KBM-7 (cell line): ENCODE data around the gene DLGAP4.

Experiments used
- DNase-seq: peaks from one replicate; pipeline ENCODE4 v3.0.0-alpha.2; 2015
- in situ Hi-C: fragments of 300-500 bp; cut with MboI; formaldehyde crosslinking; loops from 2 replicates; pipeline ENCODE4 v1.14.3; 2020; ENCODE audit warnings: low sequenced_read_pairs, low pct_unique_long_range_greater_than_20kb, mixed read lengths

The DLGAP4 gene

GRCh38 chr20:36425166-36425565 lies 119.0 kb downstream of the DLGAP4 start:
- DNase-seq, result no peak
- in situ Hi-C loops, result loop anchor here (25.0 kb wide), 1 partner anchor 213 kb away; no protein-coding TSS in a partner anchor

- DNase-seq, result no peak
- in situ Hi-C loops, result loop anchor here (25.0 kb wide), 1 partner anchor 219 kb away; no protein-coding TSS in a partner anchor
Observed at GRCh38 chr20:36431604-36432003, 125.5 kb downstream of the DLGAP4 start.

DNA sequence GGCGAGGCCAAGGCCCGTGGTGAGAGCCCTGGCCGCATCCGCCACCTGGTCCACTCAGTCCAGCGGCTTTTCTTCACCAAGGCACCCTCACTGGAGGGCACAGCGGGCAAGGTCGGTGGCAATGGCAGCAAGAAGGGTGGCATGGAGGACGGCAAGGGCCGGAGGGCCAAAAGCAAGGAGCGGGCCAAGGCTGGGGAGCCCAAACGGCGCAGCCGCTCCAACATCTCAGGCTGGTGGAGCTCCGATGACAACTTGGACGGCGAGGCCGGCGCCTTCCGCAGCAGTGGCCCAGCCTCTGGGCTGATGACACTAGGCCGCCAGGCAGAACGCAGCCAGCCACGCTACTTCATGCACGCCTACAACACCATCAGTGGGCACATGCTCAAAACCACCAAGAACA lies 126.0 kb downstream of the DLGAP4 start:
- in situ Hi-C loops, result loop anchor here (25.0 kb wide), 1 partner anchor 220 kb away; no protein-coding TSS in a partner anchor
- no peak for DNase-seq

- in situ Hi-C loops, result loop anchor here (25.0 kb wide), 1 partner anchor 222 kb away; no protein-coding TSS in a partner anchor
- no peak for DNase-seq
Observed at GRCh38 chr20:36434383-36434782, 128.2 kb downstream of the DLGAP4 start.

DNA sequence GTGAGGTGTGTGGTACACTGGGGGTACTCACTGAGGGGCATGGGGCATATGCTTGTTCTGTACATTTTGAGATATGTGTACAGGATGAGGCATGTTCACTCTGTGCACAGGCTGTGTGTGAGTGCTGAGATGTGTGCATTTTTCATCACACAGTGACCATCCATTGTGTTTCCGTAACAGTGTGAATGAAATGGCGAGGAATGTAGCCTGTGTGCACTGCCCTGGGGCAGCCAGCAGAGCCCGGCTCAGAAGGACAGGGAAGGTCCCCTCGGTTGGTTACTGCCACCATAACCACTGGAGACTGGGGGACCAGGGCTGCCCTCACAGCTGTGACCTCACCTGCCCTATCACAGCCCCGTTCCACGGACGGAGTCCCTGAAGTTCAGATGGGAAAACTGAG lies 129.0 kb downstream of the DLGAP4 start:
- in situ Hi-C loops, result loop anchor here (25.0 kb wide), 1 partner anchor 223 kb away; no protein-coding TSS in a partner anchor
- no peak for DNase-seq

GRCh38 chr20:36435592-36436541 lies 129.7 kb downstream of the DLGAP4 start:
- DNase-seq, result peak; percentile 26
- in situ Hi-C loops, result loop anchor here (25.0 kb wide), 1 partner anchor 224 kb away; no protein-coding TSS in a partner anchor

DNA sequence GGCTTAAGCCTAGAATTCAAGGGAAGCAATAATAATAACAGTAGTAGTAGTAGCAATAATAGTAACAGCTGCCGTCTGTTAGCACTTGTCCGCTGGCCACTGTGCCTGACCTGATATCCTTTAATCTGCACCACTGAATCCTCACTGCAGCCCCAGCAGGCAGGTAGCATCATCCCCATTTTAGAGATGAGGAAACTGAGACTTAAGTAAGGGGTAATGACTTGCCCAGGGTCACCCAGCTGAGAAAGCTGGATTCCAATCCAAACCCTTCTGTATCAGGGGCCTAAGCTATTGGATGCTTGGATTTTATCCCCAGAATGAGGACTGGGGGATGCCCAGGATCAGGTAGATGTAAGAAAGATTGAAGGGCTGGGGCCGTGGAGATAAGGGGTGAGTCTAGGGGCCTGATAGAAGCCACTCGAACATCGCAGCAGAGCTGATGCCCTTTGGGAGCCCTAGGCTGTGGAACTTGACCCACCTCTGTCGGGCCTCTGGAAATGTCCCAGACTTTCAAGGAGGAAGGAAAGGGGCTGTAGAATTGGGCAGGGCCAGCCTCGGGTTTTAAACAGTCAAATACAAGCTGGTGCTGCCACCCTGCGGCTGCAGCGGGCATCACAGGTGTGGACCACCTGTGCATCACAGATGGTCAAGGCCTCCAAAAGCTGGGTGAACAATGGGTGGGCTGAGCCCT lies 133.0 kb downstream of the DLGAP4 start:
- peak; percentile 67 for DNase-seq
- in situ Hi-C loops, result loop anchor here (25.0 kb wide), 1 partner anchor 227 kb away; no protein-coding TSS in a partner anchor

DNA sequence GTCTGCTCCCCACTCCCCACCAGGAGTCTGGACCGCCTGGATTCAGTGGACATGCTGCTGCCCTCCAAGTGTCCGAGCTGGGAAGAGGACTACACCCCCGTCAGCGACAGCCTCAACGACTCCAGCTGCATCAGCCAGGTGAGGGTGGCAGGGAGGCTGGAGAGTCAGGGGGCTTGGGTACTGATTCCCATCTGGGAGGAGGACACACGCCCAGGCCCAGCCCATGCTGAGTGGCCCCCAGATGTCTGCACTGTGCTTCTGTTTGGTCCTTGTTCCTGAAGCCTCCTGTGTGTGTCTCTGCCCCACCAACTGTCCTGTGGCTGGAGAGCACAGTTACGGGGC lies 133.6 kb downstream of the DLGAP4 start:
- in situ Hi-C loops, result loop anchor here (25.0 kb wide), 1 partner anchor 227 kb away; no protein-coding TSS in a partner anchor
- DNase-seq, result no peak

DNA sequence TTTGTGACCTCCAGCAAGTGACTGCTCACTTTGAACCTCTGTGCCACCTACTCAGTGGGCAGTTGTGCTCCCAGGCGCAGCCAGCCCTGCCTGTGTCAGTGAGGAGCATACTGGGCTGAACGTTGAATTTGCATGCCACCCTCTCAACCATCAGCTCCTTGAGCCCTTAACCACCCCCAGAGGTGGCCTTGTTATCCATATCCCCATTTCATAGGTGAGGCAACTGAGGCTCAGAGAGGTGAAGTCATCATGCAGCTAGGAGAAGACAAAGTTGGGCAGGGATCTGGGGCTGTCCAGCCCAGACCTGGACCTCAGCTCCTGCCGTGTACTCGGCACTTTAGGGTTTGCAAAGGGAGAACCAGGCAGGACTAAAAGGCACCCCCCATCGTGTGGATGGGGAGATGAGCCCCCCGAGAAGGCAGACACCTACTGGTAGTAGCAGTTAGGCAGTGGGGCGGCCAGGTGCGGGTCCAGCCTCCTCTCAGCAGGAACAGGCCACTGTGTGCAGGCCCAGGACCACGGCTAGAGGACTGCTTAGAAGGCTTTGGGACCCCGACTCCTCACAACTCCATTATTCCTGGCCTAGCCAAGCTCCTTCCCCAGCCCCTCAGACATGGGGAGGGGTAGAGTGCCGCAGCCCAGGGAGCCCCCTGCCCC lies 134.4 kb downstream of the DLGAP4 start:
- in situ Hi-C loops, result loop anchor here (25.0 kb wide), 1 partner anchor 228 kb away; no protein-coding TSS in a partner anchor
- DNase-seq, result no peak

DNA sequence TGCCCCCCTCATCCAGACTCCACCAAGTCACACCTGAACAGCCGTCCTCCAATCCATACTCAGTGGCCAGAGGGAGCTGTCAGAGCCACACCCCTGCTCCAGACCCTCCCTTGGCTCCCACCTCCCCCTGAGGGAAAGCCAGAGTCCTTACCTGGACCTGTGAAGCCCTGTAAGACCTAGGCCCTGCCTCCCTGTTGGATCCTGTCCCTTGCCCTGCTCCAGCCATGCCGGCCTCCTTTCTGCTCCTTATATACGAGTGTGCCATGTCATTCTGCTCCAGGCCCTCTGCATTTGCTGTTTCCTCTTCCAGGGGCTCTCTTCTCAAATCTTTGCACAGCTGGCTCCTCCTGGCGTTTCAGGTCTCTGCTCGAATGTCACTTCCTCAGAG lies 134.9 kb downstream of the DLGAP4 start:
- in situ Hi-C loops, result loop anchor here (25.0 kb wide), 1 partner anchor 229 kb away; no protein-coding TSS in a partner anchor
- peak; percentile 40 for DNase-seq

DNA sequence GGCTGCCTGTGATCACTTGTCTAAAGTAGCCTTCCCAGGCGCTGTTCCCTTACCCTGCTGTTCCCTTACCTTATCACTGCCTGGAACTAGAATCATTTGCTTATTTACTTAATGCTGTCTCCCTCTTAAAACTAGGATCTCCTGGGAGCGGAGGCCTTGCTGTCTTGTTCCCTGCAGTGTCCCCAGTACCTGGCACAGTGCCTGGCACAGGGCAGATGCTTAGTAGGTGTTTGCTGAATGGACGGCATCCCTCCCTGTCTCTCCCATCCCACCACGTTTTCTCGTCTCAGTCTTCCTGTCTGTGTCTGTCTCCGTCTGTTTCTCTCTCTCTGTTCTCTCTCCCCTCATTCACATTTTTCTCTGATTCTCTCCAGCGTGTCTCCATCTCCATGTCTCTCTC lies 135.3 kb downstream of the DLGAP4 start:
- in situ Hi-C loops, result loop anchor here (25.0 kb wide), 1 partner anchor 229 kb away; no protein-coding TSS in a partner anchor

GRCh38 chr20:36445847-36446246 lies 139.7 kb downstream of the DLGAP4 start:
- in situ Hi-C loops, result loop anchor here (25.0 kb wide), 1 partner anchor 234 kb away; no protein-coding TSS in a partner anchor
- no peak for DNase-seq

More for the DNA sequence above, 135.3 kb downstream of the DLGAP4 start:
- DNase-seq, result no peak

GRCh38 chr20:36446557-36446956 lies 140.4 kb downstream of the DLGAP4 start:
- in situ Hi-C loops, result loop anchor here (25.0 kb wide), 1 partner anchor 234 kb away; no protein-coding TSS in a partner anchor

DNA sequence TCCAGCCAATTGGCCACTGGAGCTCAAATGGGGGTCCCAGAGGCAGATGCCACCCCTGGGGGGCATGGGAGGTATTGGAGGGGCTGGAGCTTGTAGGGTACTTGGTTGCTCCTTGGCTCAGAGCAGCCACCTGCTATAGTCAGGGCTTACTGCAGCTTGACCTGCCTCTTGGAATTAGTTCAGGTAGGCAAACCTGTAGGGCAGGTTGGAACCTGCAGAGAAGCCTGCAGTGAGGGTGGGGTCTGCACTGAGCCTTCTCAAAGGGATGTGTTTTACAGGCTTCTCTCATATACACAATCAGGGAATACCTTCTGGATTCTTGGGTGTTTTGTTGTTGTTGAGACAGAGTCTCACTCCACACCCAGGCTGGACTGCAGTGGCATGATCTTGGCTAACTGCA lies 141.0 kb downstream of the DLGAP4 start:
- no peak for DNase-seq
- in situ Hi-C loops, result loop anchor here (25.0 kb wide), 1 partner anchor 235 kb away; no protein-coding TSS in a partner anchor

More at GRCh38 chr20:36446557-36446956, 140.4 kb downstream of the DLGAP4 start:
- no peak for DNase-seq

DNA sequence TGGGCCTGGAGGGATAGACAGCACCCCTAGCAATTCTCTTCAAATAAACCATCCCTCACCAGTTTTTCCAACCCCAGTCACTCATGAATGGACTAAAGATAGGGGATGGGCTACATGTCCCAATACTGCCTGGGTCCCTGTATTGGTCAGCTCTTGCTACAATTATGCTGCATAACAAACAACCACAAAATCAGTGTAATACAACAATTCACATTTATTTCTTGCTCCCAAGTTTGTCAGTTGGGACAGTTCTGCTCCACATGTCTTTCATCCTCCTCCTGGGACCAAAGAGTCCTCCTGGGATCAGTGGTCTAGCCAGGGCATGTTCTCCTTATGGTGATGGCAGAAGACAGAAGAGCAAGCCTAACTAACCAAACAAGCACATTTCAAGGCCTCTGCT lies 143.5 kb downstream of the DLGAP4 start:
- in situ Hi-C loops, result loop anchor here (25.0 kb wide), 1 partner anchor 237 kb away; no protein-coding TSS in a partner anchor

DNA sequence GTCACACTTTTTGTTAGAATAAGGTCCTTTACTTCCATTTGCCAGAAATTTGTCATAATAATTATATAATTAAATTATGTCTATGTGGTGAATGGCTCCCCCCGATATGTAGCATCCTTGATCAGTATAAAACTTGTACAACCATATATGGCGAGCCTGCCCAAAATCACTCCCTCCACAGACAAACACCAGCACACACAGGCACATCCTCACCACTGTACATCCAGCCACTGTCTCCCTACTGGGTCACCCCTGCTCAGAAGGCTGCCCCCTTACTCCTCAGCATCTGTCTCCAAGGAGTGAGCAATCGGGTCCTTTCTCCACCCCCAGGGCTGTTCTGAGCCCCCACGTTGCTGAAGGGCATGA lies 148.2 kb downstream of the DLGAP4 start:
- in situ Hi-C loops, result no loop called here
- no peak for DNase-seq

More for the DNA sequence above, 143.5 kb downstream of the DLGAP4 start:
- no peak for DNase-seq

GRCh38 chr20:36454698-36455427 lies 148.7 kb downstream of the DLGAP4 start:
- DNase-seq, result no peak
- in situ Hi-C loops, result no loop called here

DNA sequence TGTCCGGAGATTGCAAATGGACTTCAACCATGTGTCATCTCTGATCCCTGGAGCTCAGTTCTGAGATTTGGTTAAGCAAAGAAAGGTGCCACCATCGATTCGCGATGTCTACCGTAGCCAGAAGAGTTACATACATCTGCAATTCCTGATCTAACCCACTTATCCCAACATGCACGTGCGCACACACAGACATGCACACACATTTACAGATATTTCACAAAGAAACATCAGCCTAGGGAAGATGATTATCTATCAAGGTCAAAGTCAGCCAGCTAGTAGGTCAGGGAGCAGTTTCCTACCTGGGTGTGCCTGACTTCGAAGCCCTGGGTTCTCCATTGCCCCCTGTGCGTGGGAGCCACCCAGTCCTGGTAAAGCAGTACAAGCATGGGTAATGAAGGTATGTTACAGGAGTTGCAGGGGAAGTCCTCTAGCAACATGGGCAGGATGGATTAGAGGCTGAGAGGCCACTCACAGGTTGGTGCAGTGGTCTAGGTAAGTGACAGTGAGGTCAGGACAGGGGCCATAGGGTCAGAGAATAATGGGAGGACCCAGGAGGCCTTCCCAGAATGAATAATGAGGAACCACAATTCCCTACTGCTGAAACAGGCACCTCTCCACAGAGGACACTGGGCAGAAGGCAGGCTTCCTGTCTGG lies 150.0 kb downstream of the DLGAP4 start:
- in situ Hi-C loops, result no loop called here
- DNase-seq, result no peak
